T-helper 22 cell (primary cell): ENCODE measurements around the gene SLC6A7.

Experiments used
- DNase-seq: peaks from one replicate; pipeline ENCODE4 v3.0.0-alpha.2; 2020; ENCODE audit warnings: low read depth

The SLC6A7 gene

DNA sequence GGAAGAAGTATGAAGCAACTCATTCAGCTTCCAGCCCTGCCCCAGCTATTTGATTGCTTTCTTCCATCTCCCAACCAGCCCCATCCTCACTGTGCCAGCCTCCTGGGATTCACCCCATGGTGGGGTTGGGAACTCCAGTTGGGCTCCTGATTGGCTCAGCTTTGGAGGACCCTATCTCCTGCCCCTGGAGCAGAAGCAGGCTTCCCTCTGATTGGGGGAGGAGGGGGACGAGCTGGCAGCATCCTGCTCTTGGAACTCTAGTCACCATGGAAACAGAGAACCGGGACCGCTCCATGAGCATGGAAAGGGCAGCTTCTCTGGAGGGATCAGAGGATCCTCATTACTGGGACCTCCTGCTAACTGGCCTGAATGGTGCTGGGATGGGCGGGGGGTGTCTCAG is 2.6 kb downstream of the SLC6A7 start:
- DNase-seq, result no peak

- no peak for DNase-seq
These were observed 6.0 kb downstream of the SLC6A7 start for GRCh38 chr5:150195736-150196485.

DNA sequence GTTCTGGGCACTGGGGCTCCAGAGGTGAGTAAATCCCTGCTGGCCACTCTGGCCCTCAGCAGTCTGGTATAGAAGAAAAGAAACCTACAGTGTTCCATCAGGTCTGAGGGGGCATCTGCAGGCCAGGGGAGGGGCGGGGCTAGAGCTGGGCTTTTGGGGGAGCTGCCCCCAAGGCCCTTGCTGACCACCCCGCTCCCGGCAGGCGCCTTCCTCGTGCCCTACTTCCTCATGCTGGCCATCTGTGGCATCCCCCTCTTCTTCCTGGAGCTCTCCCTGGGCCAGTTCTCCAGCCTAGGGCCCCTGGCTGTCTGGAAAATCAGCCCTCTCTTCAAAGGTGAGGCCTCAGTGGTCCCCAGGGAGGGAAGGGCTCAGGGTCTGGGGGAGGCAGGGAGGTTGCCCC is 6.7 kb downstream of the SLC6A7 start:
- DNase-seq, result no peak

GRCh38 chr5:150196986-150197385 is 7.1 kb downstream of the SLC6A7 start:
- no peak for DNase-seq

DNA sequence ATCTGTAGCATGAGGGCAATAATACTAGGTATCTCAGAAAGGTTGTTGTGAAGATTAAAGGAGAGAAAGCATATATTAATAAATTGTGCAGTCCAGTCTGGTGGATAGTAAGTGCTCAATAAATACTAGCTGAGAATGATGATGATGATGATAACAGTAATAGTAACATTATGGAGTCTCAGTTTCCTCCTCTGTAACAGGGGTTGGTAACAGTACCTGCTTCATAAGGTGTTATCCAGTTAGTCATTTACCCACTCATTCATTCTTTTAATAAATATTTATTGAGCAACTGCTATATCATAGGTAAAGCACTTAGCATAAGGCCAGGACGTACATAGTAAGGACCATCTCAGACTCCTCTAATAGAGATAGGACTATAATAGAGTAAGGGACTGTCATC is 7.6 kb downstream of the SLC6A7 start:
- no peak for DNase-seq

DNA sequence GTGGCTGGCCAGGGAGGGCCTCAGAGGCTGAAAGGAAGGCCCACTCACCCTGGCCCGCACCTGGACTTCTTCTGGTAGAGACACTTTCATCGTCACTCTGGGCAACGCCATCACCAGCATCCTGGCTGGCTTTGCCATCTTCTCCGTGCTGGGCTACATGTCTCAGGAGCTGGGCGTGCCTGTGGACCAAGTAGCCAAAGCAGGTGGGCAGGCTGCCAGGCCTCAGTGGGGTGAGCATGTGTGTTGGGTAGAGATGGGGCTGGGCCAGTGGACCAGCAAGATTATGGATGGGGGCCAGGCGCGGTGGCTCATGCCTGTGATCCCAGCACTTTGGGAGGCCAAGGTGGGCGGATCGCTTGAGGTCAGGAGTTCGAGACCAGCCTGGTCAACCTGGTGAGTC is 12.6 kb downstream of the SLC6A7 start:
- DNase-seq, result no peak

DNA sequence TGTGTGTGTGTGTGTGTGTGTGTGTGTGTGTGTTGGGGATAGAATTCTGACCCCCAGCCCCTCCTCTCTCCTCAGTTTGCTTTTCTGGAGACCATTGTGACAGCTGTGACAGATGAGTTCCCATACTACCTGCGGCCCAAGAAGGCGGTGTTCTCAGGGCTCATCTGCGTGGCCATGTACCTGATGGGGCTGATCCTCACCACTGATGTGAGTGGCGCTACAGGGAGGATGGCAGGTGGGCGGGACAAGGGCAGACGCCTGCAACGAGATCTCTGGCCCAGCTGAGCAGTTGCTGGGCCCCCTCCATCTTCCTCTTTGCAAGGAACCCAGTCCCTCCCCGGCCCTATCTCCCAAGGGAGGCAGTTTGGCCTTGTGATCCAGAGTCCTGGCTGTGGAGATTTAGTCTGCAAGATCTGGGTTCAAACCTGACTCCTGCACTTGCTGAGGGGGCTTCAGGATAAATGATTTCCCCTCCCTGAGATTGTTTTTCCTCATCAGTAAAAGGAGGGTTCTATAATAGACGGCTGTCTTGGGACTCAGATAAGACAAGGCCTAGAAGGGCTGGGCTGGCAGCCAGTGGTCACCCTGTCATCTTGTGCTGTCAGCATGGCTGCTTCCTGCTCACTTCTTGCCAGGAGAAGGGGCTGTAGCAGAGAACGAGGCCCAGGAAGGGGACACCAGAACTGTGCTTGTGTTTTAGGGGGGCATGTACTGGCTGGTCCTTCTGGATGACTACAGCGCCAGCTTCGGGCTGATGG is 14.1 kb downstream of the SLC6A7 start:
- no peak for DNase-seq

GRCh38 chr5:150204590-150204960 is 14.7 kb downstream of the SLC6A7 start:
- DNase-seq, result no peak

GRCh38 chr5:150206098-150206778 is 16.4 kb downstream of the SLC6A7 start:
- no peak for DNase-seq

GRCh38 chr5:150206779-150207115 is 16.9 kb downstream of the SLC6A7 start:
- no peak for DNase-seq

- no peak for DNase-seq
These were observed 18.6 kb downstream of the SLC6A7 start for GRCh38 chr5:150208187-150209098.

DNA sequence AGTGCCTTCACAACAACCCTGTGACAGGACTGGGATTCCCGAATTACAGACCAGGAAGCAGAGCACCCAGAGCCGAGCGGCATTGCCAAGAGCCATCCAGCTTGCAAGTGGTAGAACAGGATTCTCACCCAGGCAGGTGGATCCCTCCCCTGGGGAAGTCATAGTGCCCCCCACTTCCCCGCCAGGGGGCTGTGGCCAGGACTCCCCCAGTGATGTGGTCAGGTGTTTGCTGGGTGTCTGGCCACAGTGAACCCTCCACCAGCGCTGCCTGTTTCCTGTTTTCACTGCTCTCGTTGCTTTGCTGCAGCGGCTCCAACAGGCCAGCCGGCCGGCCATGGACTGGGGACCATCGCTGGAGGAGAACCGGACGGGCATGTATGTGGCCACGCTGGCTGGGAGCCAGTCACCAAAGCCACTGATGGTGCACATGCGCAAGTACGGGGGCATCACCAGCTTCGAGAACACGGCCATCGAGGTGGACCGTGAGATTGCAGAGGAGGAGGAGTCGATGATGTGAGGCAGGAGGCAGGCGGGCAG is 19.3 kb downstream of the SLC6A7 start:
- no peak for DNase-seq

DNA sequence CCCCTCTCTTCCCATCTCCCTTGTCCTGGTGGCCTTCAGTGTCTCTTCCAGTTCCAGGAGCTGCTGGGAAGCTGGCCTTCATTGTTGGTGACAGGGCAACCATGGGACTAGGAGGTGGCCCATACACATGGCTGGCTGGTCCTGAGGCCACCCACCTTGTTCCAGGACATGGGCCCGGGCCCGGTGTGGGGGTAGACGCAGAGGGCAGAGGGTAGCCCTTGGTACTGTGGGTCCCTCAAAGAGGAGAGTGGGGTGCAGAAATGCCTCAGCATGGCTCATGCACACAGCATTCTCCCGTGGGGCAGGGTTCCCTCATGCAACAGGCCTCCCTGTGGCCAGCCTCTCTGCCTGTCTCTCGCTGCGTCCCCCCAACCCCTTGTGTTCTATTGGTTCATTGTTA is 20.8 kb downstream of the SLC6A7 start:
- no peak for DNase-seq

DNA sequence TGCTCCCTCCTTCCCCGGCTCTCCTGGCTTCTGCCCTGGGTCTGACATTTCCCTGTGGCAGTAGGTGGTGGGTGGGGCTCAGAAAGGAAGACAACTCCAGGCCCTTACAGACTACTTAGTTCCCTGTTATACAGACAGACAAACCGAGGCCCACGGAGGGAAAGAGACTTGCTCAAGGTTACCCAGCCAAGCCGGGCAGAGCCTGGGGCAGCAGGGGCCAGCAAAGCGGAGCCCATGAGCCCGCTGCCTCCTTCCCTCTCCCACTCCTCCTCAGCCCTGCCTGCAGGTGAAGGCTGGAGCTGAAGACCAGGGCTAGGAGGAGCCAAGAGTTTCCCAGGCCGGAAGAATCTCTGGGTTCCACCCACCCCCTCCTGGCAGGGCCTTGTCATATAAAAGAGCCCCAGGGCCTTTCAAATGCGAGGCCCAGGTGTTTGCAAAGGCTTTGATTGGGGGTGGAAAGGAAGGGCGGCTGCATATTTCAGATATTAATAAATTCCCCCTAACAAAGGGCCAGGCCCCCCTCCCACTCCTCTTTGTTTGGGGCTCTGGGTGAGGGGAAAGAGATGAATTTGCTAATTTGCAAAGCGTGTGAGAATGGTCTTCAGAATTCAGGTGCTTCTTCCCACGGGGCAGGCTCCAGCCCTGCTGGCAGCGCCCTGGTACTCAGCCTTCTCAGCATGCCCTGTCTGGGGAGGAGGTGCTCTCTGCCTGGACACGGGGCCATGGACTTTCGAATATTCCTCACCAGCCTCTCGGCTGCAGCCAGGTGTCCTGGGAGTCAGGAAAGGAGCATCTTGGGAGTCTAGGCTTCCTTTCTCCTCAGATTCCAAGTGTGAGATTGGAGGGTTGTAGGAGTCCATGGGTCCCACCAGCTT is 21.5 kb downstream of the SLC6A7 start:
- no peak for DNase-seq

- no peak for DNase-seq
These were observed 23.7 kb downstream of the SLC6A7 start for GRCh38 chr5:150213530-150213929.

DNA sequence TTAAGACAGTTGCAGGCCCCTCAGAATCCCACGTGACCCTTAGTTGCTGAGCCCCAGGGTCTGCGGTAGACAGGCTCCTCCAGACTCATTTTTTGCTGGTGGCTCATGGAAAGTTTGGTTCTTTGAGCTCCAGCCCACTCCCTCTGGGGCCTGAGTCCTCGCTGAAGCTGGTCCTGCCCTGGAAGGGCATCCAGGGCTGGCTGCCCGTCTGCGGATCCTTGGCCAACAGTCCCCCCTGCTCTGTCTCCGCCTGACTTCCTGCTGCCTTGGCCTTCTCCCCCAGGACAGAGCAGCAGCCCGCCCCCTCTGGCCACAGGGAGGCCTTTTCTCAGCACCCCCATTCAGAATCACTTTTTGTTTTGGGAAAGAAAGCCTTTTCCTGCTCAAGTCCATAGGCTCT is 24.4 kb downstream of the SLC6A7 start:
- no peak for DNase-seq

- DNase-seq, result no peak
These were observed 26.4 kb downstream of the SLC6A7 start for GRCh38 chr5:150215979-150216944.

- no peak for DNase-seq
These were observed 27.2 kb downstream of the SLC6A7 start for GRCh38 chr5:150217038-150217437.

DNA sequence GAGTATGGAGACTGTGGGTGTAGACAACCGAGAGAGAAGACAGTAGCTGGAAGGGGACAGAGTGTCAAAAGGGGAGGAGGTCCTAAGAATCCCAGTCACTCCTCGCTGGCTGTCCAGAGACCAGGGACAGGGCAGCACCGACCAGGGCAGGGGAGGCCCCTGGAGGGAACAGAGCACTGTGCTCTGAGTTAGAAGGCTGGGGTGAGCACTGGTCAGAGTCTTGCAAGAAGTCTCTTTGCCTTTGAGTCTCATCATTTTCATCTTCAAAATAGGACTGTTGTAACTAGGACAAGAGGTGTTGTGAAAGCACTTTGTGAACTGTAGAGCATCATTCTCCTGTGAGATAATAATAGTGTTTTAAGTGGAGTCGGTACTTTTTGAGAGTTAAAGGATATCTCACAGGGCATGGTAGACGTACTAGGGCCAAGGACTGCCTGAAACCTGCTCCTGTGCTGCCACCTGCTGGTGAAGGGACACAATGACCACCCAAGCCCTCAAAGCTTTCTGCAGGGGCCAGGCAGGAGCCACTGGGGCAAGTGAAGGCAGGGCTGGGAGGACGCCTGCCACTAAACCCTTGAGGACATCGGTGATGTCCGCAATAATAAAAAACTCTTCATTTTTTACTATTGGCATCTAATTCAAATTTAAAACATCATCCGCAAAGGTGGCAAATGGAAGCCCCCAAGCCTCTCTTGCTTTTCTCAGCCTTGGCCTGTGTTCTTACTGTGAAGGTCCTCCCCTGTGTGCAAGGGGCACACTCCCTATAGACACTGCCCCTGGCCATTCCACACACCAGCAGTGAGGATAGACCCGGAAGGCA is 28.2 kb downstream of the SLC6A7 start:
- peak; percentile 44 for DNase-seq
